Right atrium auricular region (tissue), 2 donors: Measurements from ENCODE around the gene ACSBG1. TPM values are rescaled to one million over a fixed set of nuclear protein-coding genes. Genes with fewer than 3 reads are reported as not detected.

Experiments
- DNase-seq: peaks from one replicate; pipeline ENCODE4 v3.0.0-alpha.2; 2019; ENCODE audit warnings: low spot score
- H3K27ac ChIP-seq, 2 donors: fragments of 200-600 bp; sonication (generic); 1 replicate in 1 of 2; 2 replicates in 1 of 2; pipeline ENCODE4 v1.5.1; 2016 to 2019
- H3K27me3 ChIP-seq, 2 donors: fragments of 200-600 bp; sonication (generic); one replicate each; pipeline versions ENCODE4 v1.5.1 to v1.6.0; 2017 to 2019
- H3K36me3 ChIP-seq: fragments of 200-600 bp; sonication (generic); one replicate; pipeline ENCODE4 v1.5.1; 2016
- H3K4me1 ChIP-seq, 2 donors: fragments of 200-600 bp; sonication (generic); one replicate each; pipeline versions ENCODE4 v1.5.1 to v1.6.0; 2017 to 2019
- H3K4me3 ChIP-seq, 2 donors: fragments of 200-600 bp; sonication (generic); 1 replicate in 1 of 2; 2 replicates in 1 of 2; pipeline ENCODE4 v1.5.1; 2017 to 2019; ENCODE audit warnings: mild to moderate bottlenecking in 1 of 2, moderate library complexity in 1 of 2
- H3K9me3 ChIP-seq, 2 donors: fragments of 200-600 bp; sonication (generic); one replicate each; pipeline ENCODE4 v1.5.1; 2019
- CTCF ChIP-seq, 2 donors: fragments of 200-600 bp; sonication (generic); IDR thresholded peaks; one replicate each; pipeline ENCODE4 v1.5.1; 2019; ENCODE audit warnings: antibody characterized with exemption in 2 of 2
- total RNA-seq, 2 donors: library from RNA; depleted of rRNA; stranded (reverse); fragments of >200 nt; gene quantifications; one replicate each; pipeline ENCODE4 v1.1.0, GENCODE V29; 2016

Gene ACSBG1
- total RNA-seq, 2 donors from 2014 or later: not detected

GRCh38 chr15:78170848-78171773 lies 63.3 kb downstream of the ACSBG1 start:
- no peak for TF ChIP-seq CTCF (IDR thresholded peaks at IDR 0.05)

GRCh38 chr15:78168608-78169007 lies 65.8 kb downstream of the ACSBG1 start:
- peaks cover 0 to 11% of the 10 kb centered on the region in 2 donors for H3K4me1 ChIP-seq
- H3K9me3 ChIP-seq: no peaks in the 10 kb centered on the region
- no peaks in the 10 kb centered on the region for H3K27me3 ChIP-seq
- no peak for TF ChIP-seq CTCF (IDR thresholded peaks at IDR 0.05)
- no peak overlapping the region for H3K4me3 ChIP-seq
- no peak for DNase-seq
- peaks cover 93% of the 10 kb centered on the region for H3K36me3 ChIP-seq
- no peak overlapping the region for H3K27ac ChIP-seq

More at GRCh38 chr15:78170848-78171773, 63.3 kb downstream of the ACSBG1 start:
- H3K27ac ChIP-seq: peak overlapping the region; percentile 13 to 50
- H3K9me3 ChIP-seq: no peaks in the 10 kb centered on the region
- no peak overlapping the region for H3K4me3 ChIP-seq
- no peaks in the 10 kb centered on the region for H3K27me3 ChIP-seq
- DNase-seq: no peak
- H3K36me3 ChIP-seq: peaks cover 68% of the 10 kb centered on the region
- H3K4me1 ChIP-seq: peaks cover 0 to 11% of the 10 kb centered on the region in 2 donors

GRCh38 chr15:78167227-78167888 lies 67.0 kb downstream of the ACSBG1 start:
- DNase-seq: no peak
- Histone ChIP-seq H3K4me3 (no peak overlapping the region), H3K27me3 (no peaks in the 10 kb centered on the region), H3K36me3 (peaks cover 97% of the 10 kb centered on the region), H3K4me1 (peaks cover 0 to 11% of the 10 kb centered on the region in 2 donors), H3K9me3 (no peaks in the 10 kb centered on the region), H3K27ac (no peak overlapping the region)
- no peak for TF ChIP-seq CTCF (IDR thresholded peaks at IDR 0.05)

- Histone ChIP-seq H3K4me3 (no peak overlapping the region), H3K4me1 (no peaks in the 10 kb centered on the region), H3K36me3 (peaks cover 96% of the 10 kb centered on the region), H3K27me3 (no peaks in the 10 kb centered on the region), H3K9me3 (no peaks in the 10 kb centered on the region), H3K27ac (no peak overlapping the region)
- no peak for DNase-seq
- no peak for TF ChIP-seq CTCF (IDR thresholded peaks at IDR 0.05)
Observed at GRCh38 chr15:78164010-78164409, 70.4 kb downstream of the ACSBG1 start.

- Histone ChIP-seq H3K4me1 (no peaks in the 10 kb centered on the region), H3K9me3 (no peaks in the 10 kb centered on the region), H3K27ac (no peak overlapping the region), H3K4me3 (no peak overlapping the region), H3K27me3 (no peaks in the 10 kb centered on the region), H3K36me3 (peaks cover 96% of the 10 kb centered on the region)
- no peak for DNase-seq
- no peak for TF ChIP-seq CTCF (IDR thresholded peaks at IDR 0.05)
Observed at GRCh38 chr15:78162038-78162437, 72.3 kb downstream of the ACSBG1 start.
